Measurements from ENCODE around the gene OGFOD3.

The OGFOD3 gene

GRCh38 chr17:82442643-82443464 lies 24.5 kb upstream of the OGFOD3 start:
- no peak for DNase-seq
- Histone ChIP-seq H3K4me2 (ENCODE audit: insufficient read depth, low read length) (no peak overlapping the region), H4K20me1 (ENCODE audit: insufficient read depth, low read length) (peaks cover 53% of the 10 kb centered on the region), H3K4me3 (ENCODE audit: low read depth in 1 of 2, low read length in 2 of 2) (no peak overlapping the region), H3K27ac (ENCODE audit: low read length) (no peak overlapping the region), H3K27me3 (ENCODE audit: insufficient read depth, low read length, poor library complexity) (no peaks in the 10 kb centered on the region), H3K36me3 (ENCODE audit: insufficient read depth, low read length) (peaks cover 65% of the 10 kb centered on the region), H3K4me1 (ENCODE audit: insufficient read depth, low read length) (peaks cover 5% of the 10 kb centered on the region), H3K79me2 (ENCODE audit: insufficient read depth, low read length) (peaks cover 28% of the 10 kb centered on the region), H3K9me3 (ENCODE audit: insufficient read depth, low read length, severe bottlenecking) (no peaks in the 10 kb centered on the region), H3K9ac (ENCODE audit: low read depth, low read length) (no peak overlapping the region), H2AFZ (ENCODE audit: low read depth, low read length) (no peak overlapping the region)
- no peak for ATAC-seq (ENCODE audit: insufficient read depth, low read depth)
- TF ChIP-seq, protein P1, sequence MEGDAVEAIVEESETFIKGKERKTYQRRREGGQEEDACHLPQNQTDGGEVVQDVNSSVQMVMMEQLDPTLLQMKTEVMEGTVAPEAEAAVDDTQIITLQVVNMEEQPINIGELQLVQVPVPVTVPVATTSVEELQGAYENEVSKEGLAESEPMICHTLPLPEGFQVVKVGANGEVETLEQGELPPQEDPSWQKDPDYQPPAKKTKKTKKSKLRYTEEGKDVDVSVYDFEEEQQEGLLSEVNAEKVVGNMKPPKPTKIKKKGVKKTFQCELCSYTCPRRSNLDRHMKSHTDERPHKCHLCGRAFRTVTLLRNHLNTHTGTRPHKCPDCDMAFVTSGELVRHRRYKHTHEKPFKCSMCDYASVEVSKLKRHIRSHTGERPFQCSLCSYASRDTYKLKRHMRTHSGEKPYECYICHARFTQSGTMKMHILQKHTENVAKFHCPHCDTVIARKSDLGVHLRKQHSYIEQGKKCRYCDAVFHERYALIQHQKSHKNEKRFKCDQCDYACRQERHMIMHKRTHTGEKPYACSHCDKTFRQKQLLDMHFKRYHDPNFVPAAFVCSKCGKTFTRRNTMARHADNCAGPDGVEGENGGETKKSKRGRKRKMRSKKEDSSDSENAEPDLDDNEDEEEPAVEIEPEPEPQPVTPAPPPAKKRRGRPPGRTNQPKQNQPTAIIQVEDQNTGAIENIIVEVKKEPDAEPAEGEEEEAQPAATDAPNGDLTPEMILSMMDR (IDR thresholded peaks at IDR 0.05; ENCODE audit: borderline replicate concordance, extremely low read depth, low read length, poor library complexity, severe bottlenecking) = no peak
- no peak for TF ChIP-seq EZH2 (IDR thresholded peaks at IDR 0.05; ENCODE audit: borderline replicate concordance, low read depth, low read length, severe bottlenecking)

GRCh38 chr17:82441691-82442487 lies 23.5 kb upstream of the OGFOD3 start:
- no peak overlapping the region for H3K4me3 ChIP-seq (ENCODE audit: low read depth in 1 of 2, low read length in 2 of 2)
- H3K4me2 ChIP-seq (ENCODE audit: insufficient read depth, low read length) = no peak overlapping the region
- H3K27me3 ChIP-seq (ENCODE audit: insufficient read depth, low read length, poor library complexity) = no peaks in the 10 kb centered on the region
- H3K9ac ChIP-seq (ENCODE audit: low read depth, low read length) = no peak overlapping the region
- ATAC-seq (ENCODE audit: insufficient read depth, low read depth) (peak; percentile 13; the same call in 1 of the 3 replicates), DNase-seq (no peak)
- H4K20me1 ChIP-seq (ENCODE audit: insufficient read depth, low read length) = peaks cover 48% of the 10 kb centered on the region
- no peak overlapping the region for H2AFZ ChIP-seq (ENCODE audit: low read depth, low read length)
- H3K36me3 ChIP-seq (ENCODE audit: insufficient read depth, low read length) = peaks cover 65% of the 10 kb centered on the region
- peaks cover 20% of the 10 kb centered on the region for H3K79me2 ChIP-seq (ENCODE audit: insufficient read depth, low read length)
- no peak for TF ChIP-seq EZH2 (IDR thresholded peaks at IDR 0.05; ENCODE audit: borderline replicate concordance, low read depth, low read length, severe bottlenecking)
- TF ChIP-seq, protein P1 (IDR thresholded peaks at IDR 0.05; ENCODE audit: borderline replicate concordance, extremely low read depth, low read length, poor library complexity, severe bottlenecking) = no peak
- H3K4me1 ChIP-seq (ENCODE audit: insufficient read depth, low read length) = no peaks in the 10 kb centered on the region
- no peak overlapping the region for H3K27ac ChIP-seq (ENCODE audit: low read length)
- no peaks in the 10 kb centered on the region for H3K9me3 ChIP-seq (ENCODE audit: insufficient read depth, low read length, severe bottlenecking)

GRCh38 chr17:82440991-82441627 lies 22.7 kb upstream of the OGFOD3 start:
- ATAC-seq (ENCODE audit: insufficient read depth, low read depth) (no peak; the same call in 2 of the 3 replicates), DNase-seq (peak; percentile 38)
- TF ChIP-seq, protein P1 (IDR thresholded peaks at IDR 0.05; ENCODE audit: borderline replicate concordance, extremely low read depth, low read length, poor library complexity, severe bottlenecking) = no peak
- no peak for TF ChIP-seq EZH2 (IDR thresholded peaks at IDR 0.05; ENCODE audit: borderline replicate concordance, low read depth, low read length, severe bottlenecking)
- no peak overlapping the region for H3K4me2 ChIP-seq (ENCODE audit: insufficient read depth, low read length)
- H3K27me3 ChIP-seq (ENCODE audit: insufficient read depth, low read length, poor library complexity) = no peaks in the 10 kb centered on the region
- peaks cover 42% of the 10 kb centered on the region for H4K20me1 ChIP-seq (ENCODE audit: insufficient read depth, low read length)
- H2AFZ ChIP-seq (ENCODE audit: low read depth, low read length) = no peak overlapping the region
- H3K9ac ChIP-seq (ENCODE audit: low read depth, low read length) = no peak overlapping the region
- H3K27ac ChIP-seq (ENCODE audit: low read length) = no peak overlapping the region
- no peaks in the 10 kb centered on the region for H3K4me1 ChIP-seq (ENCODE audit: insufficient read depth, low read length)
- H3K79me2 ChIP-seq (ENCODE audit: insufficient read depth, low read length) = peaks cover 13% of the 10 kb centered on the region
- peaks cover 66% of the 10 kb centered on the region for H3K36me3 ChIP-seq (ENCODE audit: insufficient read depth, low read length)
- no peak overlapping the region for H3K4me3 ChIP-seq (ENCODE audit: low read depth in 1 of 2, low read length in 2 of 2)
- H3K9me3 ChIP-seq (ENCODE audit: insufficient read depth, low read length, severe bottlenecking) = no peaks in the 10 kb centered on the region
